ENCODE results near the gene AGAP1. TPM values are rescaled to one million over a fixed set of nuclear protein-coding genes. Genes with fewer than 3 reads are reported as not detected.

The AGAP1 gene
- total RNA-seq, 2 experiments from 2014 or later, result 0.95 to 1.1 TPM

- CTCF ChIA-PET, result no interaction called here
- H3K4me1 Mint-ChIP-seq (ENCODE audit: low read depth), result no peaks in the 10 kb centered on the region
- H3K9me3 Mint-ChIP-seq, result peaks cover 1% of the 10 kb centered on the region
- DNase-seq, result no peak
- intact Hi-C loops (cut with micrococcal nuclease), result no loop called here
- H3K27me3 Mint-ChIP-seq (ENCODE audit: low read depth), result peaks cover 19% of the 10 kb centered on the region
- no peak overlapping the region for H3K4me3 Mint-ChIP-seq
- H3K27ac Mint-ChIP-seq, result no peak overlapping the region
- H3K36me3 Mint-ChIP-seq (ENCODE audit: low read depth), result no peaks in the 10 kb centered on the region
Measured at GRCh38 chr2:235983016-235983415, 489.2 kb downstream of the AGAP1 start.

- no peaks in the 10 kb centered on the region for H3K36me3 Mint-ChIP-seq (ENCODE audit: low read depth)
- DNase-seq, result no peak
- no peak overlapping the region for H3K27ac Mint-ChIP-seq
- H3K4me3 Mint-ChIP-seq, result no peak overlapping the region
- peaks cover 19% of the 10 kb centered on the region for H3K27me3 Mint-ChIP-seq (ENCODE audit: low read depth)
- CTCF ChIA-PET, result no interaction called here
- peaks cover 1% of the 10 kb centered on the region for H3K9me3 Mint-ChIP-seq
- intact Hi-C loops (cut with micrococcal nuclease), result no loop called here
- H3K4me1 Mint-ChIP-seq (ENCODE audit: low read depth), result no peaks in the 10 kb centered on the region
Measured at GRCh38 chr2:235984552-235984951, 490.7 kb downstream of the AGAP1 start.

GRCh38 chr2:235986361-235986760 lies 492.5 kb downstream of the AGAP1 start:
- Mint-ChIP-seq H3K4me1 (ENCODE audit: low read depth) (no peaks in the 10 kb centered on the region), H3K9me3 (peaks cover 1% of the 10 kb centered on the region), H3K4me3 (no peak overlapping the region), H3K27ac (no peak overlapping the region), H3K36me3 (ENCODE audit: low read depth) (no peaks in the 10 kb centered on the region), H3K27me3 (ENCODE audit: low read depth) (peaks cover 27% of the 10 kb centered on the region)
- intact Hi-C loops (cut with micrococcal nuclease), result no loop called here
- no peak for DNase-seq
- CTCF ChIA-PET, result no interaction called here

GRCh38 chr2:235988271-235989015 lies 494.6 kb downstream of the AGAP1 start:
- Mint-ChIP-seq H3K4me1 (ENCODE audit: low read depth) (no peaks in the 10 kb centered on the region), H3K4me3 (no peak overlapping the region), H3K27me3 (ENCODE audit: low read depth) (peaks cover 25% of the 10 kb centered on the region), H3K9me3 (peaks cover 1% of the 10 kb centered on the region), H3K27ac (no peak overlapping the region), H3K36me3 (ENCODE audit: low read depth) (no peaks in the 10 kb centered on the region)
- DNase-seq, result no peak
- intact Hi-C loops (cut with micrococcal nuclease), result no loop called here
- CTCF ChIA-PET, result no interaction called here

- CTCF ChIA-PET, result no interaction called here
- intact Hi-C loops (cut with micrococcal nuclease), result no loop called here
Measured at GRCh38 chr2:235989591-235989990, 495.7 kb downstream of the AGAP1 start.

GRCh38 chr2:235990344-235990743 lies 496.5 kb downstream of the AGAP1 start:
- H3K27me3 Mint-ChIP-seq (ENCODE audit: low read depth), result peaks cover 20% of the 10 kb centered on the region
- intact Hi-C loops (cut with micrococcal nuclease), result no loop called here
- CTCF ChIA-PET, result no interaction called here
- H3K4me3 Mint-ChIP-seq, result no peak overlapping the region
- DNase-seq, result no peak
- H3K9me3 Mint-ChIP-seq, result no peaks in the 10 kb centered on the region
- no peaks in the 10 kb centered on the region for H3K36me3 Mint-ChIP-seq (ENCODE audit: low read depth)
- H3K4me1 Mint-ChIP-seq (ENCODE audit: low read depth), result no peaks in the 10 kb centered on the region
- H3K27ac Mint-ChIP-seq, result no peak overlapping the region

More at GRCh38 chr2:235989591-235989990, 495.7 kb downstream of the AGAP1 start:
- Mint-ChIP-seq H3K4me3 (no peak overlapping the region), H3K4me1 (ENCODE audit: low read depth) (no peaks in the 10 kb centered on the region), H3K27me3 (ENCODE audit: low read depth) (peaks cover 24% of the 10 kb centered on the region), H3K36me3 (ENCODE audit: low read depth) (no peaks in the 10 kb centered on the region), H3K9me3 (no peaks in the 10 kb centered on the region), H3K27ac (no peak overlapping the region)
- no peak for DNase-seq

- H3K4me3 Mint-ChIP-seq, result no peak overlapping the region
- peaks cover 13% of the 10 kb centered on the region for H3K27me3 Mint-ChIP-seq (ENCODE audit: low read depth)
- intact Hi-C loops (cut with micrococcal nuclease), result no loop called here
- no peaks in the 10 kb centered on the region for H3K9me3 Mint-ChIP-seq
- CTCF ChIA-PET, result no interaction called here
- H3K4me1 Mint-ChIP-seq (ENCODE audit: low read depth), result no peaks in the 10 kb centered on the region
- H3K27ac Mint-ChIP-seq, result no peak overlapping the region
- no peaks in the 10 kb centered on the region for H3K36me3 Mint-ChIP-seq (ENCODE audit: low read depth)
- DNase-seq, result no peak
Measured at GRCh38 chr2:235992024-235992423, 498.2 kb downstream of the AGAP1 start.

- Mint-ChIP-seq H3K4me3 (no peak overlapping the region), H3K36me3 (ENCODE audit: low read depth) (no peaks in the 10 kb centered on the region), H3K27ac (no peak overlapping the region), H3K27me3 (ENCODE audit: low read depth) (peaks cover 5% of the 10 kb centered on the region), H3K9me3 (no peaks in the 10 kb centered on the region), H3K4me1 (ENCODE audit: low read depth) (no peaks in the 10 kb centered on the region)
- intact Hi-C loops (cut with micrococcal nuclease), result no loop called here
- DNase-seq, result no peak
- CTCF ChIA-PET, result no interaction called here
Measured at GRCh38 chr2:235996419-235996818, 502.6 kb downstream of the AGAP1 start.

- H3K9me3 Mint-ChIP-seq, result no peaks in the 10 kb centered on the region
- H3K4me3 Mint-ChIP-seq, result no peak overlapping the region
- DNase-seq, result no peak
- peaks cover 5% of the 10 kb centered on the region for H3K27me3 Mint-ChIP-seq (ENCODE audit: low read depth)
- CTCF ChIA-PET, result no interaction called here
- H3K4me1 Mint-ChIP-seq (ENCODE audit: low read depth), result no peaks in the 10 kb centered on the region
- no peak overlapping the region for H3K27ac Mint-ChIP-seq
- no peaks in the 10 kb centered on the region for H3K36me3 Mint-ChIP-seq (ENCODE audit: low read depth)
- intact Hi-C loops (cut with micrococcal nuclease), result no loop called here
Measured at GRCh38 chr2:235999011-235999410, 505.2 kb downstream of the AGAP1 start.

- CTCF ChIA-PET, result no interaction called here
- Mint-ChIP-seq H3K36me3 (ENCODE audit: low read depth) (no peaks in the 10 kb centered on the region), H3K27ac (no peak overlapping the region), H3K27me3 (ENCODE audit: low read depth) (peaks cover 5% of the 10 kb centered on the region), H3K9me3 (no peaks in the 10 kb centered on the region), H3K4me1 (ENCODE audit: low read depth) (no peaks in the 10 kb centered on the region), H3K4me3 (no peak overlapping the region)
- no peak for DNase-seq
- intact Hi-C loops (cut with micrococcal nuclease), result no loop called here
Measured at GRCh38 chr2:236001166-236001828, 507.5 kb downstream of the AGAP1 start.

- Mint-ChIP-seq H3K4me1 (ENCODE audit: low read depth) (no peaks in the 10 kb centered on the region), H3K9me3 (no peaks in the 10 kb centered on the region), H3K27ac (no peak overlapping the region), H3K27me3 (ENCODE audit: low read depth) (peaks cover 5% of the 10 kb centered on the region), H3K4me3 (no peak overlapping the region), H3K36me3 (ENCODE audit: low read depth) (no peaks in the 10 kb centered on the region)
- no peak for DNase-seq
- CTCF ChIA-PET, result no interaction called here
- intact Hi-C loops (cut with micrococcal nuclease), result no loop called here
Measured at GRCh38 chr2:236001854-236002253, 508.0 kb downstream of the AGAP1 start.

- H3K4me1 Mint-ChIP-seq (ENCODE audit: low read depth), result no peaks in the 10 kb centered on the region
- no peak for DNase-seq
- no peaks in the 10 kb centered on the region for H3K36me3 Mint-ChIP-seq (ENCODE audit: low read depth)
- intact Hi-C loops (cut with micrococcal nuclease), result no loop called here
- no peak overlapping the region for H3K27ac Mint-ChIP-seq
- no peaks in the 10 kb centered on the region for H3K9me3 Mint-ChIP-seq
- CTCF ChIA-PET, result no interaction called here
- peaks cover 5% of the 10 kb centered on the region for H3K27me3 Mint-ChIP-seq (ENCODE audit: low read depth)
- H3K4me3 Mint-ChIP-seq, result no peak overlapping the region
Measured at GRCh38 chr2:236008006-236008405, 514.2 kb downstream of the AGAP1 start.

GRCh38 chr2:236008857-236009256 lies 515.0 kb downstream of the AGAP1 start:
- Mint-ChIP-seq H3K36me3 (ENCODE audit: low read depth) (no peaks in the 10 kb centered on the region), H3K4me1 (ENCODE audit: low read depth) (no peaks in the 10 kb centered on the region), H3K27me3 (ENCODE audit: low read depth) (peaks cover 5% of the 10 kb centered on the region), H3K4me3 (no peak overlapping the region), H3K9me3 (no peaks in the 10 kb centered on the region), H3K27ac (no peak overlapping the region)
- no peak for DNase-seq
- CTCF ChIA-PET, result no interaction called here
- intact Hi-C loops (cut with micrococcal nuclease), result no loop called here

Data from activated naive CD4-positive, alpha-beta T cell treated with anti-CD3 and anti-CD28 coated beads for 36 hours (primary cell).